Activated naive CD4-positive, alpha-beta T cell treated with anti-CD3 and anti-CD28 coated beads, Interleukin-2, amount 50 U/mL, for 72 hours (primary cell): Measurements from ENCODE around the gene SGK1. TPM values are rescaled to one million over a fixed set of nuclear protein-coding genes. Genes with fewer than 3 reads are reported as not detected.

ENCODE experiments used
- ATAC-seq, 2 donors: fragments of 150-1000 bp; cut with Tn5 transposase; 2 replicates each; pipeline ENCODE4 v1.10.0; 2021; ENCODE audit warnings: mild to moderate bottlenecking in 2 of 2, moderate library complexity in 2 of 2
- DNase-seq, 2 donors: peaks; one replicate each; pipeline ENCODE4 v3.0.0; 2021 to 2022; ENCODE audit warnings: low spot score in 2 of 2
- H3K27ac Mint-ChIP-seq, 2 donors: one replicate each; pipeline ENCODE4 v1.8.0; 2022; ENCODE audit warnings: mild to moderate bottlenecking in 2 of 2, mixed read lengths in 2 of 2
- H3K36me3 Mint-ChIP-seq, 2 donors: one replicate each; pipeline ENCODE4 v1.8.0; 2022; ENCODE audit warnings: mixed read lengths in 2 of 2
- H3K9me3 Mint-ChIP-seq, 2 donors: one replicate each; pipeline ENCODE4 v1.8.0; 2022; ENCODE audit warnings: mixed read lengths in 2 of 2
- total RNA-seq, 2 donors: library from RNA; stranded (reverse); gene quantifications; one replicate each; pipeline ENCODE4 v1.2.3, GENCODE V29; 2022

Gene SGK1
- total RNA-seq, 2 donors from 2014 or later: 42.8 to 48.0 TPM

DNA sequence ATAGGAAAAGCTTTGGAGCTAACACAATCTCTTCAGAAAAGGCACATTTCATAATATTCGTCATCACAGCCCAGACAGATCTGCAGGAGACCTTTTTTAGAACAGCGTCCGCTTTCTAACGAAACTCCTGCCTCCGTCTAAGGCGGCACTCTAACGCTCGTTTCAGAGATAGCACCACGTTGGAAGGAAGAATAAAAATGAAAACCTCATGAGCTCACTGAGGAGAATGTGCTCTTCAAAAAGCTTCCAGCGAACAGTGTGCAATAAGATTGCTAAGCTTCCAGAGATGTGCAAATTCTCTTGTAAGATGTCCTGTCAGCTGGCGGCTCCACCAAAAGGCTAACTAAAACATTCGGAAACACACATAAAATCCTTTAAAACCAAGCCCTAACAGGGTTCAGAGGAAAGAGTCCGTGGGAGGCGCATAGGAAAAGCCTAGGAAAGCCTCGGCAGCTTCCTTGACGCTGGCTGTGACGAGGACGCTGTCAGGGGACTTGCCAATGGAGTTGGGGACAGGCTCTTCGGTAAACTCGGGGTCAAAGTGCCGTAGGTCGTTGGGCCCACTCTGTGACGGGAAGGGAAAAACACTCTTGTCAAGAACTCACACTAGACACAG, 147.9 kb downstream of the SGK1 start:
- ATAC-seq (no peak), DNase-seq (no peak)
- peaks cover 44 to 66% of the 10 kb centered on the region in 2 donors for H3K36me3 Mint-ChIP-seq
- H3K27ac Mint-ChIP-seq: peak overlapping the region in 1 of 2 donors; percentile 68
- H3K9me3 Mint-ChIP-seq: no peaks in the 10 kb centered on the region

DNA sequence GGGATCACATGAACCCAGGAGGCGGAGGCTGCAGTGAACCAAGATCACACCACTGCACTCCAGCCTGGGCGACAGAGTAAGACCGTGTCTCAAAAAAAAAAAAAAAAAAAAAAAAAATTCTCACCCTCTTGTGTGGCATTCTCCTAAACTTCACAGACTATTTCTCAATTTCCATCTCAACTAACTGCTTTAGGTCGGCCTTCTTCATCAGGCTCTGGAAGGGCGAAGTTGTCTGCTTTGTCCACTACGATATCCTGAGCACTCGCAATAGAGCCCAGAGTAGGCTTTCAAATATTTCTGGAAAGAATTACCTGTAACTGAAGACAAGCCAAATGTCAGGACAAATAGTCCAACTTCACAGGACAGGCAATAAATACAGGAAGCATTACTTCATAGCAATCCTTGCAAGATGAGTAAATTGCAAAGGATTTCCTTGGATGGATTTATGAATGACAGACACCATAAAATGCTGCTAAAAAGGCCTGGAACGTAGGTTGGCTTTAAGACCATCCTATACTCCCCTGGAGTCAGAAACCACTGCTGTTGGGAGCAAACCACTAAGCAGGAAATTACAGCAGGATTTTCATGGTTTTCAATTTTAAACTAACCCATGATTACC, 149.2 kb downstream of the SGK1 start:
- H3K9me3 Mint-ChIP-seq: no peaks in the 10 kb centered on the region
- H3K27ac Mint-ChIP-seq: peak overlapping the region in 1 of 2 donors; percentile 62
- peaks cover 34 to 56% of the 10 kb centered on the region in 2 donors for H3K36me3 Mint-ChIP-seq
- ATAC-seq: peak in 1 of 2 donors; percentile 17
- no peak for DNase-seq

DNA sequence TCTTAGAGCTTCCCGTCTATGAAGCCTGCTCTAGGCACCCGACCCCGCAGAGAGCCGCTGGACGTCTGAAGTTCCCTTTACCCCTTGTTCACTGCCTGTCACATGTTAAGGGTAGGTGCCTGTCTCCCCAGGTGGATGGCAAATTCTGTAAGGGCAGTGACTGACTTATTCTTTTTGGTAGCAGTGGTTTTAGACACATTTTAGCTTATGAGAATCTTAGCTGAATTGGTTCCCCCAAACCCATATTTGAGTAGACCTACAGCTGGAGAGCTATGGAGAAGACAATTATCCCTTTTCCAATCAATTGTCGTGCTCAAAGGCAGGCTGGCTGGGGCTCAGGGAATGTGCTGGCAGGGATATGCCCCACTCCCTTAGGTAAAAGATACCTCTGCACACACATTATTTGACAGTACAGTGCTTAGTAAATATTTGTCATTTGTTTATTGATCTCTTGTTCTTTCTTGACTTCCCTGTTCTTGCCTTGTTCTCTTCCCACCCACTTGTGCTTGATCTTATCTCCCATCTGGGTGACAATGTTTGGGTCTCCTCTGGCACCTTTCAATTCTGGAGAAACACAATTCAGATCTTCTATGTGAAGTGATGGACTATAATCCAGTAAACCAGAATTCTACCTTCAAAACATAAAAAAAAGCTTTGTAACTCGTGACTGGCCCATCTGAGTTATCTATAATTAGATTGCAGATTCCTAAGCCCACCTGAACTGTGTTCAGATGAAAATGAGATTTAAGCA, 151.2 kb downstream of the SGK1 start:
- DNase-seq (no peak), ATAC-seq (no peak)
- no peaks in the 10 kb centered on the region for H3K9me3 Mint-ChIP-seq
- H3K36me3 Mint-ChIP-seq: peaks cover 18 to 38% of the 10 kb centered on the region in 2 donors
- H3K27ac Mint-ChIP-seq: no peak overlapping the region

DNA sequence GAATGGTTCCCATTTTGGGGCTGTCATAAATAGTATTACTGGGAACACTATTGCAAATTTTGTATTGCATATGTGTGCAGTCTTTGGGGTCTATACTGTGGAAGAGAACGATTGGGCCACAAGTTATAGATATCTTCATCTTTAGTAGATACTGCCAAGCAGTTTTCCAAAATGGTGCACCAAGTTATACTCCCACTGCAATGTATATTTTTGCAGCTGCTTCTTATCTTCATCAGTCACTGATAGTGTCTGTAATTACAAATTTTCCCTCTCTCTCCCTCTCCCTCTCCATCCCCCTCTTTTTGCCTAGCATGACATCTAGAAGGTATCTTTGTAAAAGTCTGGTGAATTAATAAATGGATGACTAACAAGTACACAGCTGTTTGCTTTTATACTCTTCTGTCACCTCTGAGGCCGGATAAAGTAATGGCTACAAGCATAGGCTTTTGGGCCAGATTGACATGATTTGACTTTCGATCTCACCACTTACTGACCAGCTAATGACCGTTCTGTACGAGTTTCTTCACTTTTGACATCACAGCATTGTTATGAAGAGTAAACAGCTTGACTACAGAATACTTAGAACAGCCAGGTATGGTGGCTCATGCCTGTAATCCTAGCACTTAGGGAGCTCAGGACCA, 152.2 kb downstream of the SGK1 start:
- peaks cover 7 to 28% of the 10 kb centered on the region in 2 donors for H3K36me3 Mint-ChIP-seq
- no peaks in the 10 kb centered on the region for H3K9me3 Mint-ChIP-seq
- no peak for ATAC-seq

DNA sequence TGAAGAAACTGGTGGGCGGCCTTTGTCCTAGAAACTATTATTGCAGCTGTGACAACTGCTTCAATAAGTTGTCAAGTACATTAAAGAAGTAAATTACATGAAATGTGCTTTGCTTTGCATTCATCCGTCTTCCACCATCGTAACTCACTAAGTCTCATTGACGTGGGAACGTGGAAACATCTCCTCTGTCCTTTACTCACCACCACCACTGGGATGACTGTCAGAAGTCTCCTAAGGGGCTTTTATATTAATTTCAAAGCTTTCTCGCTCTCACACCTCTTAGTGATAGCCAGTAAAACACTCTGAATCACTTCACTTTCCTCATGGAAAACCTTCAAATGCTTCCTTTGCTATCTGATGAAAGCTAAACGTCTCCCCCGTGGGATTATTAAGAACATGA, 153.6 kb downstream of the SGK1 start:
- DNase-seq: no peak
- ATAC-seq: no peak
- Mint-ChIP-seq H3K36me3 (peaks cover 0 to 15% of the 10 kb centered on the region in 2 donors), H3K27ac (no peak overlapping the region), H3K9me3 (no peaks in the 10 kb centered on the region)

More for the DNA sequence above, 152.2 kb downstream of the SGK1 start:
- no peak for DNase-seq
- no peak overlapping the region for H3K27ac Mint-ChIP-seq

DNA sequence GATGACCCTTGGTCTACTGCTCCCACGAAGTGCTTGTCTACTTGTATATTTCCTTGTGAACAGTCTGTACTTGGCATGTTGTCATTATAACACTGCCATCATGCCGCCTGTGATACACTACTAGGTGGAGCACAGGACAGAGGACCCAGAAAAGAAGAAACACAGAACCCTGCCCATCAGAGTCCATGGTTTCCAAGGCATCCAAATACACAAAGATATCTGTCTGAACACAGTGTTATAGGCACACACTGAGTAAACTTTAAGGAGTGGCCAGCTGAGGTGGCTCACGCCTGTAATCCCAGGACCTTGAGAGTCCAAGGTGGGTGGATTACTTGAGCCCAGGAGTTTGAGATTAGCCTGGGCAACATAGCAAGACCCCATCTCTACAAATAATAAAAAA, 155.0 kb downstream of the SGK1 start:
- Mint-ChIP-seq H3K27ac (no peak overlapping the region), H3K9me3 (no peaks in the 10 kb centered on the region), H3K36me3 (peaks cover 0 to 5% of the 10 kb centered on the region in 2 donors)
- DNase-seq: no peak
- ATAC-seq: peak in 1 of 2 donors; percentile 14

DNA sequence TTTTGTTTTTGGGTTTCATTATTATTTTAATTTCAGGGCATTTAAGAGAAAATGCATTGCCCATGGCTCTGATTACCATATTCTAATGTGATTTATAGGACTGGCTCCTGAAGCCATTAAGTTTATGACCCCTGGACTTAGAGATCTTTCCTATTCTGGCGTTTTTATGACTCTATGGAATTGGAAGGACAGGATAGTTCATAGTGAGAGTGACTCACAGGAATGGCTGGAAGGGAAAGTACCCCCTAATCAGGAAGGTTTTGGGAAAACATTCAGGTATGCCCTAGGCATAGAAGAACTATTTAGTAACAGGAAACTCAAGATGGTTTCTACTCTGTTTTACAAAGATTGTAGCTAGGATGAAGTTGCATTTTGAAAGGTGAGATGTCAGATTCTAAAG, 156.9 kb downstream of the SGK1 start:
- no peaks in the 10 kb centered on the region for H3K36me3 Mint-ChIP-seq
- no peak overlapping the region for H3K27ac Mint-ChIP-seq
- ATAC-seq (peak in 1 of 2 donors; percentile 20), DNase-seq (no peak)
- no peaks in the 10 kb centered on the region for H3K9me3 Mint-ChIP-seq

DNA sequence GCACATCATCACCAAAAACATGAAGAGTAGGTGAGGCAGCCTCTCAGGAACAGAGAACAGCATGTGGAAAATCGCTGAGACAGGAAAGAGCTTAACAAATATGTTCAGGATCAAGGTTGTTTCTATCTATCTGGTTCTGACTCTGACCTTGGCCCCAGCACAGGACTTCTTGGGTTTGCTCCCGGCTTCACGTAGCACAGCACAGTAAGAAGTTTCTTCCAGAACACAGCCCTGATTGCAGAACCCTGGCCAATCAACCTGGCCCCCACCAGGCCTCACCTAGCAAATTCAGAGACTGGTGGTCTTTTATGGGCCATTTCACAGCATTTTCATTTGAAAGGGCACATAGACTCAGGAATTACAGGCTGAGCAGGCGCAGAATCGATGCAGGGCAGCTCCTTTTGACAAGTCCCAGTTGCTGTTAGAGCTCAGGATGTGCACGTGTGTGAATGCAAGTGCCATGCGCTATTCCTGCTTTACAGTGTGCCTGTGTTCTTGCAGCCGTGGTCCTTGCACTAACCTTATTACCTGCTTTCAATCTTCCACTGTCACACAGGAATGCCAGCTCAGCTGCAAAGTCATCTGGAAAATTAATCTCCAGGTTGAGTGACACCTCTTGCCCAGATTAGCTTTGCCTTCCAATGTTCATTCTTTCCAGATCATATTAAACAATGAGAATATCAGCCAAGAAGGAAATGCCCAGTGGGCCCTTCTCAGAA, 165.0 kb downstream of the SGK1 start:
- DNase-seq (no peak), ATAC-seq (no peak)
- Mint-ChIP-seq H3K27ac (no peak overlapping the region), H3K36me3 (no peaks in the 10 kb centered on the region), H3K9me3 (no peaks in the 10 kb centered on the region)

DNA sequence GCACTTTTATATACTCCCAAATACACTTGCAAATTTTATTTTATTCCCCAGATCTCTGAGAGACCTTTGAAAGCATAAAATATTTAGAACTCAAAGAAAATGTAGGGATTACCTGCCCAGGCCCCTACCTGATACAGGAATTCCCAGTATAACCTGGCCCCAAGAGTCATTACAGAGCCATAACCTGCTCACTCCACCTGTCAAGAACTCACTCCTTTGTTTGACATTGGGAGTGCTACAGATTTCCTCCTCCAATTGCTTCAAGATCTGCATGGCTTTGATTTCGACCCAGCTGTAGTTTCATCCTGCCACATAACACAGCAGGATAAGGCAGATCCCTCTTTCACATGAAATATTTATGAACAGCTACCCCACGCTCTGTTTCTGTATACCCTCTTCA, 169.3 kb downstream of the SGK1 start:
- Mint-ChIP-seq H3K9me3 (no peaks in the 10 kb centered on the region), H3K27ac (no peak overlapping the region), H3K36me3 (no peaks in the 10 kb centered on the region)
- ATAC-seq: no peak
- no peak for DNase-seq

DNA sequence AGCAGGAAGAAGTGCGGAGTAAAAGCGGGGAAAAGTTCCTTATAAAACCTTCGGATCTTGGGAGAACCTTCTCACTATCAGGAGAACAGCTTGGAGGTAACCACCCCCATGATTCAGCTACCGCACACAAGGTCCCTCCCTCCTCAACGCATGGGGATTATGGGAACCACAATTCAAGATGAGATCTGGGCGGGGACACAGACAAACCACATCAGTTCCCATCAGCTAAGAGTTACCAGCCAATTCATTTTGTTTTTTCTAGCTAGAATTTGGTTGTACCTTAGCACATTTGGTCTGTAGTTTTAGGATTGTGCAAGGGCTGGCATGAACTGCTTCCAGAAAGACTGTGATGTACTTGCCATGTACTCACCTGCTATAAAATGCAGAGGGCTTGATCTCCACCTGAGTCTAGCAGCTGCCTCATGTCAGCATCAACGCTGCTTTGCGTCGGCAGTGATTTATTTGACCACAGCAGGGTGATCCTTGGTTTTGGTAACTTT, 170.8 kb downstream of the SGK1 start:
- Mint-ChIP-seq H3K36me3 (no peaks in the 10 kb centered on the region), H3K27ac (no peak overlapping the region), H3K9me3 (no peaks in the 10 kb centered on the region)
- ATAC-seq (no peak), DNase-seq (no peak)

DNA sequence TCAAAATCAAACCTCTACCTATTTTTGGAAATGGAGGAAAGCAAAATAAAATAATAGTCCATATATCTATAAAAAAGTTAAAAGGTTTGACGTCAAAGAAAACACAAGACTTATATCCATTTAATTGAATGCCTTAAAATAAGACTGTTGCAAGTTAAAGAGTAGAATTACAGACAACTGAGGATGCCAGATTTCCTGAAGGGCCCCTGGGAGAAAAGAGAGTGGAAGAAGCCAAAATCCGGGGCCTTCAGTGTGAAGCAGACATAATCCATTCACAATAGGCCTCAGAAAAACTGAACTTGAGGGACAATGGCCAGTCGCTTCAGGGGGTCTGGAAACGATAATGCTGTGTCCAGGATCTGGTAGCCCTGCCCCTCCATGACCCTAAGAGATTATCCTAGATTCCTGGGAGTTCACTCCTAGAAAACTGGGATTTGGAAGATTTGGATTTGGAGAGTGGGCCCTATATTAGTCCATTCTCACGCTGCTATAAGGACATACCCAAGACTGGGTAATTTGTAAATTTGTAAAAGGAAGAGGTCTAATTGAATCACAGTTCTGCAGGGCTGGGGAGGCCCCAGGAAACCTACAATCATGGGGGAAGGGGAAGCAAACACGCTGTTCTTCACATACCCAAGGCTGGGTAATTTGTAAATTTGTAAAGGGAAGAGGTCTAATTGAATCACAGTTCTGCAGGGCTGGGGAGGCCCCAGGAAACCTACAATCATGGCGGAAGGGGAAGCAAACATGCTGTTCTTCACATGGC, 171.5 kb downstream of the SGK1 start:
- Mint-ChIP-seq H3K27ac (no peak overlapping the region), H3K9me3 (no peaks in the 10 kb centered on the region), H3K36me3 (no peaks in the 10 kb centered on the region)
- ATAC-seq: peak in 1 of 2 donors; percentile 31
- no peak for DNase-seq

DNA sequence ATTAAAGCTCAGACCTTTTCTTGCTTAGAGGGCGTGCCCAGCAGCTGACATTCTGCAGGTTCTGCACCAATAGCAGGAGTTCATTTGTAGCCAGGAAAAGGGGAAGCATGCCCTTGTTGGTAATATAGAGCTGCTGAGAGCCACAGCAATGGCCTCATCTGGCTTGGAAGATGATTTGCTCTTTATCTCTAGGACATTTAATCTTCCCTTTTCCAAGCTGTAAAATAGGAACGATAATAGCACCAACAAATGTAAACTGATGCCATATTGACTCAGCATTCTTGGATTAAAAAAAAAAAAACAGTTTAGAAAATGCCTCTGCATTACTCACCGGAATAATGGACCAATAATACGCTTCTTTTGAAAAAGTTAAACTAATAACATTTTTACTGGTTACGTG, 172.1 kb downstream of the SGK1 start:
- no peak overlapping the region for H3K27ac Mint-ChIP-seq
- no peak for DNase-seq
- ATAC-seq: no peak
- no peaks in the 10 kb centered on the region for H3K36me3 Mint-ChIP-seq
- no peaks in the 10 kb centered on the region for H3K9me3 Mint-ChIP-seq

DNA sequence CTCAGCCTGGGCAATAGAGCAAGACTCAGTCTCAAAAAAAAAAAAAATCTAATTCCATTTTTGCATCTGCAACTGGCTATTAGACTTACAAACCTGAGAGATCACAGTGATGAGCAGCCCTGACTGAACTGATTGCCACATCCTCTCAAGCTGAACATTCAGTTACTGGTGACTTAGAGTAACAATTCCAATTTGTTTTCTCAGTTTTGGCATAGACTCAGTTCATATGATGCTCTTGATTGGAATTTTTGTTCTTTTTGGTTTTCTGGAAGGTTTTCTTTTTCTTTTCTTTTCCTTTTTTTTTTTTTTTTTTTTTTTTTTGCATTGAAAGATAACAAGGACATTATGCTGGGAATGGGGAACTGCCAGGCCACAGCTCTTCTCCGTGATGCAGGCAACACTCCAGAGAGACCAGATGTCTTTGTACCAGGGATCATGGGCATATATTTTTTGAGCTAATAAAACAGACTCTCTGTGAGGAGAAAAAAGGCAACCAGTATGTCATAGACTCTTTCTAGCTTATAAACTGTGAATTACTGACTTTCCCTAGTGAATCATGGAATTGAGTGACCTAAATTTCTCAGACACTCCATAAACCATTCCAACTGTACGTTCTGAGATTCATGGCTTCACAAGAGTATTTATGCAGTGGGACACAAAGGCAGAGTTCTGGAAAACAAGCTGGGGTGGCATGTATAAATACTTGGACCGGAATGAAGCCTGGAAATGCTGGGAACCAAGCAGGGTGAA, 179.5 kb downstream of the SGK1 start:
- Mint-ChIP-seq H3K36me3 (no peaks in the 10 kb centered on the region), H3K27ac (no peak overlapping the region), H3K9me3 (no peaks in the 10 kb centered on the region)
- ATAC-seq: no peak
- no peak for DNase-seq

DNA sequence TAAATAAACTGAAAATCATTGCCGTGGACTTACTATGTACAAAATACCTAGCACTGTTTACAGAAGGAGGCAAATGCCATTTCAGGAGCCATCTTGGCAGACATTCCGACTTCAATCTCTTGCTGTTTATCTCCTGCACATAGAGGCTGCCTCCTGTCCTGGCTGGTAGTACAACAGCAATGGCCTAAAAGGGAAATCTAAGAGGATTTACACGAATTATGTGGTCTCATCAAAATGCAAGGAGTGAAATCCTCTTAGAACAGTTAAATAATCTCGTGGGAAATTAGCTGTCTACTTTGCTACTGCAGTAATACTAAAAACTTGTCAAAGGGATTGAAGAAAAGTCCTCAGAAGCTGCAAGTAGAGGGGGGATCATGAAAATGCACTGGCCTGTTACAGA, 183.3 kb downstream of the SGK1 start:
- DNase-seq (no peak), ATAC-seq (no peak)
- Mint-ChIP-seq H3K27ac (no peak overlapping the region), H3K9me3 (peaks cover 4 to 19% of the 10 kb centered on the region in 2 donors), H3K36me3 (peaks cover 0 to 18% of the 10 kb centered on the region in 2 donors)

DNA sequence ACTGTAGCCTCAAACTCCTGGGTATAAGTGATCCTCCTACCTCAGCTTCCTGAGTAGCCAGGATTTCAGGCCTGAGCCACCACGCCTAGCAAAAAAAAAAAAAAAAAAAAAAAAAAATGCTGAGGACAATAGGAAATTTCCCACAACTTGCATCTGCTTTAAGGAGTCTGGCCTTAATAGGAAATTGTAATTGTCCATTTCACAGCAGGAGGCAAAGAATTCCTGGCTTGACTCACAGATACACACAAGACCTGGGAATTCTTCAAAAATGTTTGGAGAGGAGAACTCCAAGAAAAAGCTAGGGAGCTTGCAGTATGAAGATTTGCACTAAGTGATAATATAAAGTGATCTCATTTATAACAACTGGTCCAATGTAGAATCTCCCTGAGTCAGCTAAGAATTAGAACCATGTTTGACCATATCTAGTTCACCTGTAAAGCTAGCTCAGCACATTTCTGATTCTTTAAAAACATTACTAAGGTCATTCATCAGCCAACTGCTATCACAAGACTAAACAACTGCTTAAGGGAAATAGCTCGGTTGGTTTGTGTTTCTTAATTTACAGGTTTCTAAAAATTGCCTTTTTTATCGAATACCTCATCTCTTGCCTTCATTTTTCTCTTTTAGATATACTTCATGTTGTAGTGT, 185.3 kb downstream of the SGK1 start:
- Mint-ChIP-seq H3K27ac (no peak overlapping the region), H3K36me3 (peaks cover 0 to 18% of the 10 kb centered on the region in 2 donors), H3K9me3 (peaks cover 4 to 19% of the 10 kb centered on the region in 2 donors)
- DNase-seq (no peak), ATAC-seq (no peak)
